Stimulated activated CD4-positive, alpha-beta T cell treated with anti-CD3 and anti-CD28 coated beads, Interleukin-2, amount 100 ng/mL, for 24 hours (primary cell): ENCODE results near the gene U2AF2.

Experiments used
- DNase-seq, 2 donors: peaks; one replicate each; pipeline ENCODE4 v3.0.0-alpha.2; 2020

Gene U2AF2

GRCh38 chr19:55654868-55655647, at the start of gene U2AF2:
U2AF2 (plus strand) TSS chr19:55655035; CDS start chr19:55655105, 70 bp downstream.
- peak; percentile 97 for DNase-seq

- DNase-seq, result peak; percentile 99
Measured at GRCh38 chr19:55605207-55605636, 49.6 kb upstream of the U2AF2 start.

GRCh38 chr19:55605637-55606470, 49.0 kb upstream of the U2AF2 start, which contains the start of gene ZNF865:
ZNF865 (plus strand) TSS chr19:55605647; CDS start chr19:55613619, 7,972 bp downstream.
- peak; percentile 71 to 77 for DNase-seq

- DNase-seq, result no peak
Measured at GRCh38 chr19:55606471-55606787, 48.4 kb upstream of the U2AF2 start.

- no peak for DNase-seq
Measured at GRCh38 chr19:55606817-55607216, 48.0 kb upstream of the U2AF2 start.

GRCh38 chr19:55609326-55609725, 45.5 kb upstream of the U2AF2 start:
- DNase-seq, result no peak

GRCh38 chr19:55611300-55611982, 43.4 kb upstream of the U2AF2 start:
- DNase-seq, result no peak

GRCh38 chr19:55611983-55612645, 42.7 kb upstream of the U2AF2 start:
- DNase-seq, result no peak

GRCh38 chr19:55613396-55613795, 41.4 kb upstream of the U2AF2 start:
- DNase-seq, result no peak

GRCh38 chr19:55613930-55614710, 40.7 kb upstream of the U2AF2 start:
- no peak for DNase-seq

- DNase-seq, result no peak
Measured at GRCh38 chr19:55614711-55615542, 39.9 kb upstream of the U2AF2 start.

GRCh38 chr19:55615543-55616394, 39.1 kb upstream of the U2AF2 start:
- DNase-seq, result no peak

- no peak for DNase-seq
Measured at GRCh38 chr19:55616395-55616875, 38.4 kb upstream of the U2AF2 start.

- DNase-seq, result no peak
Measured at GRCh38 chr19:55617426-55617825, 37.4 kb upstream of the U2AF2 start.

GRCh38 chr19:55618426-55618825, 36.4 kb upstream of the U2AF2 start:
- DNase-seq, result no peak

- no peak for DNase-seq
Measured at GRCh38 chr19:55619286-55619685, 35.5 kb upstream of the U2AF2 start.

- no peak for DNase-seq
Measured at GRCh38 chr19:55620410-55621204, 34.2 kb upstream of the U2AF2 start.

- DNase-seq, result no peak
Measured at GRCh38 chr19:55621205-55621672, 33.6 kb upstream of the U2AF2 start.

- DNase-seq, result no peak
Measured at GRCh38 chr19:55621673-55622231, 33.1 kb upstream of the U2AF2 start.
